Measurements from ENCODE around the gene FHIT. TPM values are rescaled to one million over a fixed set of nuclear protein-coding genes. Genes with fewer than 3 reads are reported as not detected.
A peak's percentile ranks its signal among the peaks of the same experiment; 100 is the strongest.

Gene FHIT
- total and polyA plus RNA-seq, 2 of the 4 experiments (the other 2 are of a cell fraction), result 0.07 TPM; not detected in 1

- CTCF ChIA-PET, result no interaction called here
- H4K91ac ChIP-seq (ENCODE audit: insufficient read depth, low read depth, low read length), result no peak overlapping the region
- no peak overlapping the region for H3K27ac ChIP-seq (ENCODE audit: insufficient read depth, low read length)
- H3K4me3 ChIP-seq (ENCODE audit: insufficient read depth, low read depth, low read length), result no peak overlapping the region
- no peak overlapping the region for H3K4me2 ChIP-seq (ENCODE audit: low read depth, low read length)
- H2BK15ac ChIP-seq (ENCODE audit: low read depth, low read length), result no peak overlapping the region; the same call in 2 of the 3 replicates
- H3K36me3 ChIP-seq (ENCODE audit: control insufficient read depth, insufficient read depth, low read length), result no peaks in the 10 kb centered on the region
- DNase-seq (no peak), ATAC-seq (ENCODE audit: low read depth) (no peak)
- H3K14ac ChIP-seq (replicated peaks; ENCODE audit: low read depth, low read length), result no peak overlapping the region
- dilution Hi-C loops (cut with HindIII; ENCODE audit: low sequenced_read_pairs, unreplicated experiment) (no loop called here), intact Hi-C loops (cut with micrococcal nuclease) (no loop called here), in situ Hi-C loops (cut with MboI; ENCODE audit: low sequenced_read_pairs) (no loop called here)
- H2BK5ac ChIP-seq (ENCODE audit: low read depth, low read length, poor library complexity, severe bottlenecking), result no peak overlapping the region
- no peaks in the 10 kb centered on the region for H3K9me1 ChIP-seq (ENCODE audit: insufficient read depth, low read length)
- H2AK9ac ChIP-seq (replicated peaks; ENCODE audit: low read depth, low read length, poor library complexity), result no peak overlapping the region
- H3K9ac ChIP-seq (ENCODE audit: low read depth, low read length), result no peak overlapping the region
- no peaks in the 10 kb centered on the region for H3K27me3 ChIP-seq (ENCODE audit: control insufficient read depth, insufficient read depth, low read length)
- BruUV-seq (replicated peaks), result no TSS peak
- peaks cover 5% of the 10 kb centered on the region for H3K4me1 ChIP-seq (ENCODE audit: control insufficient read depth, insufficient read depth, low read length)
- no peaks in the 10 kb centered on the region for H3K9me3 ChIP-seq (ENCODE audit: control insufficient read depth, insufficient read depth, low read length)
- no peak overlapping the region for H2AFZ ChIP-seq (replicated peaks; ENCODE audit: low read length, poor library complexity)
- no peaks in the 10 kb centered on the region for H4K20me1 ChIP-seq (ENCODE audit: insufficient read depth, low read length)
- H3K18ac ChIP-seq (ENCODE audit: low read depth, low read length), result 0 out of 2 replicates have a peak overlapping the region, but pooled peaks have one; percentile 16
- no peak overlapping the region for H2BK120ac ChIP-seq (ENCODE audit: low read depth, low read length)
- POLR2A ChIA-PET (ENCODE audit: unreplicated experiment), result no interaction called here
- 0 out of 2 replicates have a peak overlapping the region, but pooled peaks have one; percentile 2 for H4K5ac ChIP-seq (ENCODE audit: low read depth, low read length)
- H2BK20ac ChIP-seq (ENCODE audit: low read depth, low read length), result no peak overlapping the region
- H4K8ac ChIP-seq (ENCODE audit: low read depth in 2 of 2, low read length in 2 of 2), result no peak overlapping the region
- no peak for TF ChIP-seq CHD1 (IDR thresholded peaks at IDR 0.05; ENCODE audit: low read depth, low read length)
- TF ChIP-seq RAD21 (IDR thresholded peaks at IDR 0.05; ENCODE audit: low read length), result no peak
- no peak for TF ChIP-seq BHLHE40 (IDR thresholded peaks at IDR 0.05; ENCODE audit: low read depth, low read length)
- no peak for TF ChIP-seq USF2 (IDR thresholded peaks at IDR 0.05; ENCODE audit: low read depth, low read length)
- no peak for TF ChIP-seq CEBPB (IDR thresholded peaks at IDR 0.05; ENCODE audit: low read depth, low read length)
- TF ChIP-seq RFX5 (IDR thresholded peaks at IDR 0.05; ENCODE audit: low read depth, low read length), result no peak
- TF ChIP-seq MXI1 (IDR thresholded peaks at IDR 0.05; ENCODE audit: borderline replicate concordance, low read depth, low read length), result no peak
- TF ChIP-seq MAZ (IDR thresholded peaks at IDR 0.05; ENCODE audit: borderline replicate concordance, low read depth, low read length), result no peak
- no peak for TF ChIP-seq FOS (IDR thresholded peaks at IDR 0.05; ENCODE audit: low read depth, low read length)
- no peak overlapping the region for H3K23ac ChIP-seq (ENCODE audit: low read depth, low read length)
- H3K79me1 ChIP-seq (ENCODE audit: low read depth in 1 of 2, low read length in 2 of 2), result no peaks in the 10 kb centered on the region
- no peak overlapping the region; the same call in 1 of the 2 replicates for H3K4ac ChIP-seq (ENCODE audit: low read depth, low read length)
- no peak overlapping the region for H2AK5ac ChIP-seq (ENCODE audit: low read depth, low read length)
- whole genome bisulfite sequencing, 2 experiments (ENCODE audit: extremely low coverage in 2 of 2, insufficient read length in 1 of 2), result no CpG with 5 or more reads among the region's 1 CpG
- H3K56ac ChIP-seq (ENCODE audit: extremely low read depth, insufficient read depth, low read length), result no peak overlapping the region
Measured at GRCh38 chr3:60290122-60290492, 961.1 kb downstream of the FHIT start.
